Measurements from ENCODE around the gene BRIP1. TPM values are rescaled to one million over a fixed set of nuclear protein-coding genes. Genes with fewer than 3 reads are reported as not detected.

The BRIP1 gene
- total and polyA plus RNA-seq, 9 of the 15 experiments (the other 6 are each of a cell fraction or from before 2014, with no cell fraction given): 2.4 to 17.5 (median 11.2) TPM

GRCh38 chr17:61659437-61659836, 203.9 kb downstream of the BRIP1 start:
- no peaks in the 10 kb centered on the region for H3K9me1 ChIP-seq (ENCODE audit: control insufficient read depth, insufficient read depth, low read length)
- BruUV-seq (replicated peaks): no TSS peak
- H3K9ac ChIP-seq (ENCODE audit: insufficient read depth in 1 of 2, low read depth in 2 of 2, low read length in 2 of 2): no peak overlapping the region
- H2AFZ ChIP-seq (ENCODE audit: low read depth, low read length): no peak overlapping the region
- ChIA-PET CTCF (ENCODE audit: low intra/inter-chr PET ratio) (no interaction called here), POLR2A (interaction anchor here (0.8 kb wide), 1 partner anchor 18 kb away, joined by 3 read pairs; no protein-coding TSS in a partner anchor)
- H3K4me1 ChIP-seq (replicated peaks in 1 of 2; ENCODE audit: control insufficient read depth in 2 of 2, insufficient read depth in 2 of 2, low read length in 2 of 2): no peaks in the 10 kb centered on the region
- H4K20me1 ChIP-seq (replicated peaks; ENCODE audit: control insufficient read depth, insufficient read depth, low read length): no peaks in the 10 kb centered on the region
- H3K36me3 ChIP-seq (ENCODE audit: control insufficient read depth, insufficient read depth, low read length): no peaks in the 10 kb centered on the region
- WGBS (ENCODE audit: insufficient coverage, low coverage, missing lambda C conversion rate): 5% methylated on average over 2 of the region's 2 CpGs
- H3K79me2 ChIP-seq (ENCODE audit: control insufficient read depth, insufficient read depth, low read length): no peaks in the 10 kb centered on the region
- no peak for TF ChIP-seq ARID1B (IDR thresholded peaks at IDR 0.05)
- TF ChIP-seq U2AF1 (optimal IDR thresholded peaks at IDR 0.05; ENCODE audit: low read depth, low read length): no peak
- TF ChIP-seq NFIC (IDR thresholded peaks at IDR 0.05): no peak
- TF ChIP-seq ZNF175 (CRISPR knock-in tag; IDR thresholded peaks at IDR 0.05; ENCODE audit: low read depth): no peak
- no peak for TF ChIP-seq HBP1 (CRISPR knock-in tag; IDR thresholded peaks at IDR 0.05)
- no peak for TF ChIP-seq C11orf30 (IDR thresholded peaks at IDR 0.05; ENCODE audit: low read depth)
- TF ChIP-seq ZNF696 (CRISPR knock-in tag; conservative IDR thresholded peaks at IDR 0.05): no peak
- TF ChIP-seq ZNF586 (CRISPR knock-in tag; conservative IDR thresholded peaks at IDR 0.05): no peak
- no peak for TF ChIP-seq HDAC3 (IDR thresholded peaks at IDR 0.05; ENCODE audit: borderline replicate concordance, partially characterized antibody)
- TF ChIP-seq, protein P1, sequence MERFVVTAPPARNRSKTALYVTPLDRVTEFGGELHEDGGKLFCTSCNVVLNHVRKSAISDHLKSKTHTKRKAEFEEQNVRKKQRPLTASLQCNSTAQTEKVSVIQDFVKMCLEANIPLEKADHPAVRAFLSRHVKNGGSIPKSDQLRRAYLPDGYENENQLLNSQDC (CRISPR knock-in tag; IDR thresholded peaks at IDR 0.05): no peak
- no peak for TF ChIP-seq KLF16 (IDR thresholded peaks at IDR 0.05)
- no peak for TF ChIP-seq E2F5 (CRISPR knock-in tag; IDR thresholded peaks at IDR 0.05)
- TF ChIP-seq SMAD1 (IDR thresholded peaks at IDR 0.05; ENCODE audit: low read depth, low read length, partially characterized antibody): no peak
- no peak for TF ChIP-seq PRMT5 (CRISPR knock-in tag; IDR thresholded peaks at IDR 0.05)
- TF ChIP-seq IRF1 (CRISPR knock-in tag; IDR thresholded peaks at IDR 0.05; ENCODE audit: borderline replicate concordance): no peak
- DNase-seq (ENCODE audit: extremely low read depth in 1 of 4, low spot score in 3 of 4) (no peak), ATAC-seq (no peak), FAIRE-seq (no peak)
- in situ Hi-C loops (cut with MboI): no loop called here
- H3K27ac ChIP-seq (ENCODE audit: extremely low read depth, low read depth, low read length): no peak overlapping the region
- intact Hi-C loops (cut with micrococcal nuclease): no loop called here
- no peak overlapping the region for H3K4me2 ChIP-seq (ENCODE audit: insufficient read depth, low read length)
- H3K9me3 ChIP-seq (replicated peaks; ENCODE audit: control insufficient read depth, insufficient read depth, low read depth, low read length): no peaks in the 10 kb centered on the region
- H3K4me3 ChIP-seq: no peak overlapping the region
- peaks cover 0 to 4% of the 10 kb centered on the region in 2 experiments; a peak in 2 of 5 replicates for H3K27me3 ChIP-seq (ENCODE audit: control insufficient read depth in 2 of 2, insufficient read depth in 2 of 2, low read length in 2 of 2)
